MCF 10A (cell line): ENCODE results near the gene POU3F3. TPM values are rescaled to one million over a fixed set of nuclear protein-coding genes. Genes with fewer than 3 reads are reported as not detected.

Source experiments
- BruUV-seq: library from RNA; stranded (reverse); fragments of 400-500 nt; replicated peaks from 2 replicates; lab custom pipeline; 2021; lab: Mats Ljungman, UMichigan
- CTCF ChIA-PET: fragments of 300-600 bp; sonication (Branson Sonifier 250); formaldehyde crosslinking; extraction: SDS; loops from one replicate; lab custom pipeline; 2021; ENCODE audit warnings: antibody characterized with exemption, inconsistent platforms; lab: Yijun Ruan, JAX
- POLR2A ChIA-PET: fragments of 300-600, 350-650 bp; sonication (Branson Sonifier 250); formaldehyde crosslinking; extraction: SDS; loops from one replicate; lab custom pipeline; 2020; ENCODE audit warnings: antibody characterized with exemption, inconsistent platforms; lab: Yijun Ruan, JAX
- DNase-seq: peaks from one replicate; pipeline ENCODE4 v3.0.0-alpha.2; 2018; ENCODE audit not compliant: unreplicated experiment
- H3K27ac Mint-ChIP-seq: one replicate; pipeline ENCODE4 v1.8.0; 2022; ENCODE audit warnings: mild to moderate bottlenecking, low read depth, mixed read lengths; ENCODE audit not compliant: unreplicated experiment
- H3K27me3 Mint-ChIP-seq: one replicate; pipeline ENCODE4 v1.8.0; 2022; ENCODE audit warnings: mixed read lengths; ENCODE audit not compliant: insufficient read depth, unreplicated experiment
- H3K36me3 Mint-ChIP-seq: one replicate; pipeline ENCODE4 v1.8.0; 2022; ENCODE audit warnings: mild to moderate bottlenecking, moderate library complexity, mixed read lengths; ENCODE audit not compliant: insufficient read depth, unreplicated experiment
- H3K4me1 Mint-ChIP-seq: one replicate; pipeline ENCODE4 v1.8.0; 2022; ENCODE audit warnings: mixed read lengths; ENCODE audit not compliant: insufficient read depth, unreplicated experiment
- H3K4me3 Mint-ChIP-seq: one replicate; pipeline ENCODE4 v1.8.0; 2022; ENCODE audit warnings: mild to moderate bottlenecking, moderate library complexity, mixed read lengths; ENCODE audit not compliant: unreplicated experiment
- H3K9me3 Mint-ChIP-seq: one replicate; pipeline ENCODE4 v1.8.0; 2022; ENCODE audit warnings: mixed read lengths; ENCODE audit not compliant: unreplicated experiment
- CTCF ChIP-seq: fragments of 200-600 bp; IDR thresholded peaks from one replicate; pipeline ENCODE4 v1.8.0; 2022; ENCODE audit warnings: antibody characterized with exemption, mild to moderate bottlenecking; ENCODE audit not compliant: unreplicated experiment
- intact Hi-C: fragments of 100-400 bp; cut with micrococcal nuclease; formaldehyde crosslinking; loops from 2 replicates; pipeline ENCODE4 v1.14.1; 2022
- total RNA-seq: library from RNA; stranded (reverse); gene quantifications from 2 replicates; pipeline ENCODE4 v1.2.3, GENCODE V29; 2022

The POU3F3 gene
- total RNA-seq, 1 experiment from 2014 or later: not detected

- POLR2A ChIA-PET: no interaction called here
- no peak for TF ChIP-seq CTCF
- CTCF ChIA-PET: interaction anchor here (0.8 to 2.2 kb wide), 3 partner anchors 17 to 1892 kb away, joined by 3 to 14 read pairs (median 4); no protein-coding TSS in a partner anchor
- intact Hi-C loops: no loop called here
- Mint-ChIP-seq H3K27me3 (peaks cover 23% of the 10 kb centered on the region), H3K9me3 (no peaks in the 10 kb centered on the region), H3K4me3 (no peak overlapping the region), H3K36me3 (no peaks in the 10 kb centered on the region), H3K4me1 (no peaks in the 10 kb centered on the region), H3K27ac (no peak overlapping the region)
- no TSS peak for BruUV-seq
- no peak for DNase-seq
Observed at GRCh38 chr2:104866122-104866864, 12.4 kb downstream of the POU3F3 start.

- Mint-ChIP-seq H3K36me3 (no peaks in the 10 kb centered on the region), H3K4me3 (no peak overlapping the region), H3K9me3 (no peaks in the 10 kb centered on the region), H3K27me3 (peaks cover 23% of the 10 kb centered on the region), H3K4me1 (no peaks in the 10 kb centered on the region), H3K27ac (no peak overlapping the region)
- CTCF ChIA-PET: interaction anchor here (0.8 to 2.2 kb wide), 5 partner anchors 8 to 1893 kb away, joined by 3 to 14 read pairs (median 4); no protein-coding TSS in a partner anchor
- DNase-seq: no peak
- BruUV-seq: no TSS peak
- intact Hi-C loops: no loop called here
- POLR2A ChIA-PET: no interaction called here
- no peak for TF ChIP-seq CTCF
Observed at GRCh38 chr2:104866883-104867812, 13.2 kb downstream of the POU3F3 start.

GRCh38 chr2:104867813-104868504, 14.0 kb downstream of the POU3F3 start:
- no peak overlapping the region for H3K27ac Mint-ChIP-seq
- H3K9me3 Mint-ChIP-seq: no peaks in the 10 kb centered on the region
- intact Hi-C loops: no loop called here
- ChIA-PET CTCF (interaction anchor here (0.9 to 1.1 kb wide), 2 partner anchors 9 to 909 kb away, joined by 4 to 5 read pairs; no protein-coding TSS in a partner anchor), POLR2A (no interaction called here)
- DNase-seq: no peak
- H3K27me3 Mint-ChIP-seq: peaks cover 23% of the 10 kb centered on the region
- H3K36me3 Mint-ChIP-seq: no peaks in the 10 kb centered on the region
- no peaks in the 10 kb centered on the region for H3K4me1 Mint-ChIP-seq
- no peak for TF ChIP-seq CTCF
- H3K4me3 Mint-ChIP-seq: no peak overlapping the region
- BruUV-seq: no TSS peak
